DMS153 treated with DMSO at 0.1 percent for 48 hours (cell line): ENCODE data around the gene SLC49A4.

ENCODE experiments used
- DNase-seq: peaks from one replicate; lab custom pipeline; 2025; ENCODE audit not compliant: unreplicated experiment; lab: John Stamatoyannopoulos, UW

The SLC49A4 gene

DNA sequence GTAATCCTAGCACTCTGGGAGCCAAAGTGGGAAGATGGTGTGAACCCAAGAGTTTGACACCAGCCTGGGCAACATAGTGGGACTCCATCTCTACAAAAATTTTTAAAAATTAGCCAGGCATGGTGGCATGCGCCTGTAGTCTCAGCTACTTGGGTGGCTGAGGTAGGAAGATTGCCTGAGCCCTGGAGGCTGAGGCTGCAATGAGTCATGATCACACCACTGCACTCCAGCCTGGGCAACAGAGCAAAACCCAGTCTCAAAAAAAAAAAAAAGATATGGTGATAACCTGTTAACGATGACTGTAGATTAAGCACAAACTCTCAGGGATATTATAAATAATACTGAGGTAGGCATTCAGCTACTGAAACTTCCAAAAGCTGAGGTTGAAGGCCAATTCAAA is 107.5 kb downstream of the SLC49A4 start:
- DNase-seq, result no peak

DNA sequence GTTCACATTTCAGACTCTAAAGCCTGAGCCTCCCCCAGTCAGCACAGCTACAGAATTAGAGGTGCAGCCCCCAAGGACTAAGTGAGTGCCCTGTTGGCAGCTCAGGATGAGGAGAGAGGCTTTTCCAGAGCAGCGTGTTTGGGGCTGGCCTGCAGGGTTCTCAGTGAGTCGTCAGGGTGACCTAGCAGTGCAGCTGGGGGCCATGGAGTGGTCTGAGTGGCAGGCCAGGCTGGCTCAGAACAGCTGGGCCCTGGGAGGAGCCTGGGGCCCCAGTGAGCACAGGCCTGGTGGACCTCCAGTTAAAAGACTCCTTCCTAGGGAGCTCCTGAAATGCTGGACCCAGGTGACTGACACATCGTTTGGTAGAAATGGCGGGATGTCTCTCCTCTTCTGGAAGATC is 108.3 kb downstream of the SLC49A4 start:
- DNase-seq, result no peak

DNA sequence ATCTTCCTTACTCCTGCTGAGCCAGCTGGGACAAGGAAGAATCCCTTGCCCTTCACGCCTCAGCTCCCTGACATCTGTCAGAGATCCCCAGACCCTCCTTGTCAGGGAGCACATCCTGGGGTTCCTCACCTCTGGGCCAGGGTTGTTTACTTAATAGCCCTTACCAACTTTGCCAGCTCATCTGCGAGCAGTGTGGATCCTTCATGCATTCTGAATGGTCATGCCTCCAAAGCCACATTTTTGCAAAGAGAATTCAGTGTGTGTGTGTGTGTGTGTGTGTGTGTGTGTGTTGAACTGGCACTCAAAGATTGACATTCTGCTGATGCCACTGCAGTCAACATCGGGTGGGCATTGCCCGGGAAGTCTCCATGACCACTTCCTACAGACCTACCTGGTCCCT is 112.6 kb downstream of the SLC49A4 start:
- DNase-seq, result no peak

DNA sequence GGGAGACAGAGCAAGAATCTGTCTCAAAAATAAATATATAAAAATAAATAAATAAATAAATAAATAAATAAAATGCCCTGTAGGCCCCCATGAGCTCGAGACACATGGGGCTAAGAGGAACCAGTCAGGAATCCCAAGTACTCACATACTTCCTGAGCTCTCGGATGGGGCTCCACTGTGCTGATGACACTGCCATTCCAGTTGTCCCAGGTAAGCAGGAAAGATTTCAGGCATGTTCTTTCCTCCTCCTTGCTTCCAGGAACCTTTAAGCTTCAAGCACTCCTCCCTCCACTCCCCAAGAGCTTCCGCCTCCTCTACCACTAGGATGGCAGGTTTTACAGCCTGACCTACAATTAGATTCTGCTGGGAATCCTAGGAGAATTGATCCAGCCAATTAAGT is 113.4 kb downstream of the SLC49A4 start:
- no peak for DNase-seq

DNA sequence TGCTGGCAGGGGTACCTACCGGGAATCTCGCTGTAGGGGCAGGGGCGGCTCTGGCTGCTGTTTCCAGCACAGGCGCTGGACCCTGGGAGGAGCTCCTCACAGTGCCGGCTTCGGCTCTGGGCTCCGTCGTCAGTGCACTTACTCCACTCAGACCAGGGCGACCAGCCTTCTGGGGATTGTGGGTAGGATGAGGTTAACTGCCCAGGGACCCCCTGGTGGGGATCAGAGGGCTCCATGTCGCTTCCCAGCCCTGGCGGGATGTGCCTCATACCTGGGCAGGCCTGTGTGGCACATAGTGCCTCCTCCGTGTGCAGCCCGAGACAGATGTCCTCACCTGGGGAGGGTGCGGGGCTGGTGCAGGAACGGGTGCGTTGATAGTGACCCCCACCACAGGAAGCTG is 117.0 kb downstream of the SLC49A4 start:
- DNase-seq, result no peak

DNA sequence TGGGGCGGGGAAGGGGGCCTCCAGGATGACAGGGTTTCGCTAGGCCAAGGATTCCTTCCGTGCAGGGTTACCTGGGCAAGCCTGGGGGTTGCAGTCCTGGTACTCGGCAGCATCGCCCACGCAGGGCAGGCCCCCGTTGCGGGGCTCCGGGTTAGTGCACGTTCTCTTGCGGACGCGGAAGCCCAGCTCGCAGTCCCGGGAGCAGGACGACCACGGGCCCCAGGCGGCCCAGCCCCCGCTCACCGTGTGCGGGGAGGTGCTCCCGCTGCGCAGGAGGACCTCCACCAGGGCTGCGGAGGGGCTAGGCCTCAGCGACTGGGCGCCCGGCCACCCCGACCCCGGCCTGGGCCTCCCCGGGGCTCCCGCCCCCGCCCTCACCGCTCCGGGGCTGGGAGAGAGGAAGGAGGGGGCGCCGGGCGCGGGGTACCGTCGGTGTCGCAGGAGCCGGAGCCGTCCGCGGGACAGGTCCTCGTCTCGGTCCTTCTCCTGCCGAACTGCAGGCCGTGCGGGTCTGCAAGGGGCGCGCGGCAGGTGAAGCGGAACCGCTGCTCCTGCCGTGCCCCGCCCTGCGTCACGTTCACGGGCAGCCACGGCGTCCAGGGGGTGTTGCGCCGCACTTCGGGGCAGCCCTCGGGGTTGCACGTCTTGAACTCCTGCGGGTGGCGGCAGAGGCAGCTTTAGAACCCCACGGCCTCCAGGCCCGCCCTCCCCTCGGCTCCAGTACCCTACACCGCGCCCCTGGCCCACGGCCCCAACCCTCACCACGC is 118.1 kb downstream of the SLC49A4 start:
- no peak for DNase-seq

DNA sequence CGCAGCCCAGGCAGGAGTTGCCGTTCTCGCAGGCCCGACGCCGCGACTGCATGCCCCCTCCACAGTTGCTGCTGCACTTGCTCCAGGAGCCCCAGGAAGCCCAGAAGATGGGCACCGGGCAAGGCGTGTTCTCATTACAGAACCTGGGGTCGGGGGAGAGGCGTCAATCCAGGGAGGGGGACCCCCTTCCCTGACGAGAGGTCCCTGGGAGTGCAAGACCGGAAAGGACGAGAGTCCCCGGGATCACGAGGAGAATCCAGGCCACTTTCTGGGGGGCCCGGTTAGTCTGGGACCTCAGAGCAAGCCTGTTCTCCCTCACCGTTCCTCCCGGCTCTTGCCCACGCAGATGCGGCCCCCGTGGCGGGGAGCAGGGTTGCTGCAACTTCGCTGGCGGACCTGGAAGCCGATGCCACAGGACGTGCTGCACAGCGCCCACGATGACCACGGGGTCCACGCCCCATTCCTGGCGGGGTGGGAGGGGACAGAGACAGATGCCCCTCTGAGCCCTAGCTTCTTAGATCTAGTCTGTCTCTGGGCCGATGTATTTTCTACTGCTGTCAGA is 118.8 kb downstream of the SLC49A4 start:
- no peak for DNase-seq

DNA sequence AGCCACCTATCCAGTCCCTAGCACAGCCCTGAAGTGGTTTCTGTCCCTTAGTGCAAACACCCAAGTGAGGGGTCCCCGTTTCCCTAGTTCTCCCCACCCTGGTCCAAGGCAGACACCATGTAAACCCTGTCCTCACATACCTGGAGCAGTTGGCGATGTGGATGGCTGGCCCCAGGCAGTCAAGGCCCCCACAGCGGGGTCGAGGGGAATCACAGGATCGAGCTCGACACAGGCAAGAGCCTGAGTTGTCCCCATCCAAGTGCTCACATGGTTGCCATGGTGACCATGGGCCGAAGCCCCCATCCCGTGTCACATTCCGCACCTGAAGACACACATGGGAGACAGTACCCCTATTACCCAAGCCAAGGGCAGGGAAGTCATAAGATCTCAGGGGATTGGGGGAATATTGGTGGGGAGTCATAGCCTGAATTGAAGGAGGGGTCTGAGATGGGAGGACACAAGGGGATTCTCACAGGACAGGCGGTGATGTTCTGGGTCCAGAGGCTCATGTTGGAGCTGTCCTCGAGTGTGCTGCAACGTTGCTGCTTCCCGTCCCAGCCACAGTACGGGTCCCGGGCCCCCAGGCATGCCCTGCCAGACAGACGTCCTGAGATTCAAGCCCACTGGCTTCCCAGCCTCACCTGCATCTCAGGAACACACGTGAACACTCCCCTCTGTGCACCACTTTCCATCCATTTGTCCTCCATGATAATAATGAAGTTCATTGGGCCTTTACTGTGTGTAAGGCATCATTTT is 120.6 kb downstream of the SLC49A4 start:
- no peak for DNase-seq

DNA sequence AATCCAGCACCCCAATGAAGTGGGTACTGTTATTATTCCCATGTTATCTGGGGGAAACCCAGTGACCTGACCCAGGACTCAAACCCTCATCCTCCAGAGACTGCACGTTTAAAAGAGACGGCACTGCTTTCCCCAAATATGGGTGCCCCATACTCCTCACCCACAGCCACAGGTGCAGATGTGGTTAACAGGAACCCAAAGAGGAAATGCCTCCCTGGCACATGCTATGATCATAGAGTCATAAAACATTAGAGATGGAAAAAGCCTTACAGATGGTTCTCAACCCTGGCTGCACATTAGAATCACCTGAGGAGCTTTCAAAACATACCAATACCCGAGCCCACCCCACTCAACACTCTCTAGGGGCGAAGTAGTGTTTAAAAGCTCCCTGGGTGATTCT is 121.2 kb downstream of the SLC49A4 start:
- no peak for DNase-seq

DNA sequence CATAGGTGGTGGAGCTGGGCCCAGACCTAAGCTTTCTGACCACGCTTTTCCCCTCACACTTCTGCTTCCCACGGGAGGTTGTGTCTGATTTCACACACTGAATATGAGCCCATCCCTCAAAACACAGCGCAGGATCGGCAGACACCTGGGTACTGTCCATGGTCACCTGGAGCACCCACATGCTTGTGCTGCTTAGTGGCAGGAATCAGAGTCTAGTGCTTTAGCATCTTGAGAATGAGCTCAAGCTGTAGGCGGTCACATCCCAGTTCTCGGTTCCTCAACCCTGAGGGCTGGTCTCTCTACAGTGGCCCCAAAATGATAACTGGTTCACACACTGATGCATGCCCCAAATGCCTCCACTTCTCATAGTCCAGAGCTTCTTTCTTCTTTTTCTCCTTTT is 121.7 kb downstream of the SLC49A4 start:
- no peak for DNase-seq

DNA sequence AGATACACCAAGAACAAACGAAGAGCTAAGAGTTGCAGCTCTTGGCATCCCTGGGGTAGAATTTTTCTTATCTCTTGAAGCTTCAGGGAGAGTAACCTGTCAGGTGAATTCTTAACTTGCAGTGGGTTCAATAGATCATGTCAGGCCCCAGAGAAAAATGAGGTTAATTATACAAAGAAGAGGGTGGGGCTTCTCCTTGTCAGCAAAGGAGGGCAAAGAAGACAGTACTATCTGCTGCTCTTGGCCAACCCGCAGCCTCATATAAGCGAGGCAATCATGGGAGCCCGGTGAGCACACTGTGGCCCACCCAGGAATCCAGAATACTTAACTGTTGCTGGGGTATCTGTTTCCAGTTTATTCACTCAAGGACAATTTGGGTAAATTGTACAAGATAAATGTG is 122.5 kb downstream of the SLC49A4 start:
- DNase-seq, result no peak

DNA sequence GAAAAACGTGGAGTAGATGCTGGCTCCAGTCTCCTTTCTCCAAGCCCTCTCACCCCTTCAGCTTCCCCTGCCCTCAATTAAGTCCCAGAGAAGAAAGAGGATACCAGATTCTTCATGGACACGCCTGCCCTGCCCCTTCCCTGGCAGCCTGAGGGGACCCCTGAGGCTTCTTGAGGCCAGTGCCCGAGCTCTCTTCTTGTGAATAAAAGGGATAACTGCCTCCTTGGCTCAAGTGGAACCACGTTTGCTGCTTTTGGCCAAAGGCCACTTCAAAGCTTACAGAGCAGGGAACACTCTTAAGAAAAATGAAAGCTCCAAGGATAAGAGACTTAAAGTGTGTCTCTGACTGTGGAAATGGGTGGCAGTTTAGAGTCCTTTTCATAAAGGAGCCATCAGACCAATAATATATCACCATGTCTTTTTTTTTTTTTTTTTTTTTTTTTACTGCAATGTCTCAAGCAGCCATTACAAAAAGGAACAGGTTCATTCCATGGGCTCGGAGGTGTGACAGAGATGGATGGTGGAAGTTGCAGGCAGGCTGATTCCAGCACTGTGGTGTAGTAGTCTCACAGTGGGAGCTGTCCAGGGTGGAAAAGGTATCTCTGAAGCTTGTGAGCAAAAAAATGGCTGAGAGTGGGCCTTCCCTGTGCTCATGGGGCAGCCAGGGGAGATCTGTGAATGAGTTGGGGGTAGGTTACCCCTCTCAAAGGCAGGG is 123.9 kb downstream of the SLC49A4 start:
- no peak for DNase-seq

DNA sequence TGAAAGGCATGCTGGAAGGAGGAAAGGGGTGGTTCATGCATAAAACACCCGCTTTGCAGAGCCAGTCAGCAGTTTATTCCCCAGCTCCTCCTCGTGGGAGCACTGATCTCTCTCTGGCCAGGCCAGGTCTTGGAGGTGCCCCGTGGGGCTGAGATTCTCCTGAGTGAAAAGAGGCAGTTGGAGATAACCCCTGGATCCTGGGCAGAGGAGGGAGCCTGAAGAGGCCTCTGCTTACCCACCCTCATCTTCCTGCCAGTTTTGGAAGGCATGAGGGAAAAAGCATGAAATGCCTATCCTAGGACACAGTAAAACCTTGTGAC is 124.4 kb downstream of the SLC49A4 start:
- DNase-seq, result no peak

DNA sequence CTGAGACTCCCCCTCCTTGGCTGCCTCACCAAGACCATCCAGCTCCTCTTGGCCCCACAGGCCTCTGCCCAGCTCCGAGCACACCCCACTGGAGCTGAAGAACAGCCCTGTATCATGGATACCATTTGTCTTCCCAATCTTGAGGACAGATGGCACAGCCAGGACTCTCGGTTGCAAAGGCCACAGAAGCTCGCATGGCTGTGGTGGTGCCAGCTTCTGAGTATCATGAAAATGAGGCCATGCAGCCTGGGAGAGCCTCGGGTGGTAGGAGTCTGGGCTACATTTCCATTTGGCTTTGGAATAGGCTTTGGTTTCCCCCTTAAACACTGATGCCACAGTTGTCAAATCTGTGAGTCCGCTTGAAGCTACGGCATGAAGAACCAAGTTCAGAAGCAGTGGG is 126.1 kb downstream of the SLC49A4 start:
- no peak for DNase-seq

DNA sequence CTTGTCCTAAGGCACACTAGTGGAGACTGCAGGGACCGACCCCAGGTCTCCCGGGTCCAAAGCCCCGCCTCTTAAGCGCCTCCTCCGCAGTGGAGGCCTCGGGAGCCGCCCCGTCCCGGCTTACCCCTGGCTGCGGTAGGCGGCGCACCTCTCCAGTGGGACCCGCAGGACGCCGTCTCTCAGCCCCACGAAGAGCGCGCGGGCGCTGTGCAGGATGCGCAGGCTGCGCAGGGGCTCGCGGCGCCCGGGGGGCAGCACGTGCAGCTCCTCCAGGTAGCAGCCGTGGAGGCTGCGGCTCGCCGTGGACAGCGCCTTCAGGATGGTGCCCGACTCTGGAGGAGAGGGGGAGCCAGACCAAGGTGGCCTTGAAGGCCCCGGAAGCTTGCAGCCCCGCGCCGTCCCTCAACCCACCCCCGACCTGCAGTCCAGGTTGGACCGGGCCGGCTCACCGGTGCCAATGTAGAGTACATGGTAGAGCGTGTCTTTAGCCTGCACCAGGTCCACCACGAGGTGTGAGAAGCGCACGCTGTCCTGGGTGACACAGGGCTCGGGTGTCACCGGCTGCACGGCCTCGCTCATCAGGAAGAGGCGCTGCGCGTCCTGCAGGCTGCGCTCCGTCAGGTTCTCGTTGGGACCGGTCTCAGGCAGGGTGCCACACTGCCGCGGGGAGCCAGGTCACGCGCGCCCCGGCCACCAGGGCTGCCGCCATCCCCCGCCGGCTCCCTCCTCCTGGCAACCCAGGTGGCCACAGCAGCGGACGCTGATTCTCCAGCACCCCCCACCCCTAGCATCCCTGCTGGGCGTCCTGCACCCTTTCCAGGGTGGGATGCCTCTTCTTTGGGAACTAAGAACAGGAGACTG is 127.2 kb downstream of the SLC49A4 start:
- peak; percentile 3 for DNase-seq

DNA sequence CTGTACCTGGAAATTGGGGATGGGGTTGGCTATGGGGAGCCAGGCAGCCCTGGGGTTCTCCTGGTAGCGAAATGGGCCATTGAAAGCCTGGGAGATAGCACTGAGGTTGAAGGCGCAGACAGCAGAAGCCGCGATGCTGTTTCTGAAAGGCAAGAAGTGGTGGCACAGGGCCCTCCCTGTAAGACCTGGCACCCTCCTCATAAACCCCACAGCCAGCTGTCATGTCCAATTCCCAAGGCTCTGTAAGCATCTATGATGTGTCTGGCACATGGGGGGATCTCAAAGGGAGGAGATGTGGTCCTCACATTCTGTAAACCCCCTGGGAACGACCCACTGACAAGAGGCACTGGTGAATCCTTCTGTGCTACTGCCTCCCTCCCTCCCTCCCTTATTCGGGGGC is 128.7 kb downstream of the SLC49A4 start:
- no peak for DNase-seq

DNA sequence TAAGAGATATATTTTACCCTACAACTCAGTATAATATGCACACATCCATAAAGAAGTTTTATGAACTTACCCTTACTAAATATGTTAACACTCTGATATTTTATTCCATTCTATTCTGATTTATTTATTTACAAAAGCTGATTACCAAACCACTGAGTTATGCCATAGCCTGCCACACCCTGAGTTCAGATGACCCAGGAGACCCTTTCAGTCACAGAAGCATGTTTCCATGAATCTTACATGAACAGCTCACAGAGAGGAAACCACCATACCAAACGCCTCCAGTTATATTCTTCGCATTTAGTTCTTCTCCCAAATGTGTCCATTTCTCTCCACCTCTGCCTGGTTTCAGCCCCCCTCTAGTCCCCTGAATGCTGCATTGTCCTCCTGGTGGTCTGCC is 129.2 kb downstream of the SLC49A4 start:
- DNase-seq, result no peak

DNA sequence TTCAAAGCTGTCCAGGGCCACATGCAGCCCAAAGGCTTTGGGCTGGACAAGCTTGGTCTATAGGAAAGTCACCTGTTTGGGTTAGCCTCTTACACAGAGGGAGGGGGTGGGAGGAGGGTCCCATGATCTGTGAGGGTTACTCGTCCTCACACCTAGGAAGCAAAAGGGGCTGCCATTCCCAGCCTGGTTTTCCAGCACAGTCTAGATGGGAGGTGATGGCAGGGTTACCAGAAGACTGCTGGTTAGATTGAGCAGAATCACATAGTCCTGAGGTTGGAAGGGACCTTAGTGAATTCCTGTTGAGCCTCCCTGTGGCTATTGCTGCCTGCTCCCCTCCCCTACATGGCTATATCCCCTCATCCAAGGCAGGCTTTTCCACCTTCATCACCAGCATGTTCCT is 130.9 kb downstream of the SLC49A4 start:
- DNase-seq, result no peak

DNA sequence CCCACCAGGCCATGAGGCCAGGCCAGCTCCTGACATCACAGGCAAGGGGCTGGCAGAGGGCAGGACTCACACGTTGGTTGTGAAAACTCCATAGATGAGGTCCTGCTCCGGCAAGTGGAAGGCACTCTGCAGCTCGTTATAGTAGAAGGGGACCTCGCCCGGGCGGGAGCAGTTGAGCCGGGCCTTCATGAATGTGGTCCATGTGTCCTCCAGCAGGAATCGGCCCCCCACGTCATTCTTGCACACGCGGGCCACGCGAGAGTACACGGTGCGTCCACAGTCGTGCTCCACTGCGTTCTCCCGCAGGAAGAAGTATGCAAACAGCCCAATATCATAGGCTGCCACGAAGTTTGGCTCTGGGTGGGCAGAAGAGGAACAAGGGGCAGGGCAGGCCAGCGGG is 131.5 kb downstream of the SLC49A4 start:
- DNase-seq, result no peak

DNA sequence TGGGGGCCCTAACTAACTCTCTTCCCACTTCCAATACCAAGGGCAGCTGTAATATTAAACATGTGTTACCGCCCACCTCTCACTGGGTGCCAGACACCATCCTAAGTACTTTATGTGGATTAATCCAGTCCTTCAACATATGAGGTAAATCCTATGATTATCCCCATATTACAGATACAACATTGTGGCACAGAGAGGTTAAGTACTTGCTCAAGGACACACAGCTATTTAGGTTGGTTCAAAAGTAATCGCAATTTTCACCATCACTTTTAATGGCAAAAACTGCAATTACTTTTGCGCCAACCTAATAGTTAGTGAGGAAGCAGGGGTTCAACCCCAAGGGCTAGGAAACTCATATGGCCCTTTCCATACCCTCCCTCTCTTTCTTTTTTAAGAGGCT is 131.9 kb downstream of the SLC49A4 start:
- DNase-seq, result no peak

DNA sequence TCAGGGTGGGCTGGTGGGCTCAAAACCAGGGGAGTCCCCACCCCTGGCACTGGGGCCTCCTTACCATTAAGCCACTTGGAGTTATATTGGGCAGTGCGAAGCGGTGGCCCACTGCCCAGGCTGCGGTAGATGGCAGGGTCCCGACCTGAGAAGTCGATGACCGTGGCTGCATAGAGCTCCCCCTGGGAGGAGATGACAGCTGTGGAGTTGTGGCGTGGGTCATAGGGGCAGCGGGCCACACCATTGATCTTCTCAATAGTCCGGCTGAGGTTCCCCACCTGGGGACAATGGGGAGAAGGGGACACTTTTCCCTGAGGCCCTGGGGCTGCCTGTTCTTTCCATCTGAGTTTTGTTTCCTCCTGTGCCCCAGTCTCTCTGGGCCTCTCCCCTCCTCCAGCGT is 132.9 kb downstream of the SLC49A4 start:
- DNase-seq, result no peak
